Uterus (tissue), 2 donors: ENCODE results near the gene FRMPD4.

ENCODE experiments used
- CTCF ChIP-seq, 4 experiments: fragments of 200-600 bp in 2 of 4; fragments of 450-650 bp in 2 of 4; sonication (generic) in 2 of 4; IDR thresholded peaks; one replicate each; pipeline ENCODE4 v1.5.1; 2016 to 2019; ENCODE audit warnings: antibody characterized with exemption in 4 of 4, mild to moderate bottlenecking in 2 of 4, moderate library complexity in 1 of 4
- POLR2A ChIP-seq, 2 donors: fragments of 450-650 bp; IDR thresholded peaks; one replicate each; pipeline ENCODE4 v1.6.1; 2016; ENCODE audit warnings: antibody characterized with exemption in 2 of 2, mild to moderate bottlenecking in 1 of 2, moderate library complexity in 1 of 2

- TF ChIP-seq CTCF (IDR thresholded peaks at IDR 0.05) (no peak), POLR2A (IDR thresholded peaks at IDR 0.05) (no peak)
These were observed 244.9 kb downstream of the FRMPD4 start for GRCh38 chrX:12383196-12383595.
